GM12878 (cell line): Measurements from ENCODE around the gene FOXP1. TPM values are rescaled to one million over a fixed set of nuclear protein-coding genes. Genes with fewer than 3 reads are reported as not detected.

Experiments
- ATAC-seq: fragments of 200-7000 bp; cut with Tn5 transposase; 3 replicates; pipeline ENCODE4 v1.9.1; 2020; ENCODE audit warnings: mild to moderate bottlenecking, moderate library complexity
- BruUV-seq: library from RNA; stranded (reverse); fragments of 400-500 nt; replicated peaks from 2 replicates; lab custom pipeline; 2021; lab: Mats Ljungman, UMichigan
- CTCF ChIA-PET: fragments of 300-600 bp; sonication (Branson Sonifier 250); formaldehyde crosslinking; extraction: SDS; loops from one replicate; lab custom pipeline; 2021; ENCODE audit warnings: inconsistent platforms; lab: Yijun Ruan, JAX
- POLR2A ChIA-PET: fragments of 350-600 bp; formaldehyde crosslinking; extraction: SDS; loops from one replicate; lab custom pipeline; 2021; ENCODE audit warnings: inconsistent platforms; lab: Charles Lee
- RAD21 ChIA-PET: fragments of 300-600 bp; sonication (Branson Sonifier 250); formaldehyde crosslinking; loops from one replicate; lab custom pipeline; 2023; ENCODE audit warnings: antibody characterized with exemption; ENCODE audit not compliant: unreplicated experiment; lab: Charles Lee
- SMC1A ChIA-PET: fragments of 300-600 bp; sonication (Branson Sonifier 250); formaldehyde crosslinking; loops from one replicate; lab custom pipeline; 2023; ENCODE audit not compliant: unreplicated experiment, uncharacterized antibody; lab: Charles Lee
- DNase-seq: peaks from one replicate; pipeline ENCODE4 v3.0.0-alpha.2; 2011; ENCODE audit warnings: low read depth, low spot score
- FAIRE-seq: peaks from 3 replicates; lab custom pipeline; 2011; peaks lifted over from hg19 to GRCh38; lab: Jason Lieb, UNC
- H2AFZ ChIP-seq: 2 replicates; pipeline ENCODE4 v1.6.0; 2011; ENCODE audit warnings: low read depth, low read length, control low read depth; ENCODE audit not compliant: control insufficient read depth
- H3K27ac ChIP-seq: 2 replicates; pipeline ENCODE4 v1.5.1; 2011; ENCODE audit warnings: control low read depth; ENCODE audit not compliant: control insufficient read depth, insufficient read depth
- H3K27me3 ChIP-seq, 2 experiments: replicated peaks in 1 of 2; 2 replicates each; pipeline versions ENCODE4 v1.6.0 to v1.6.1; 2011; ENCODE audit warnings: low read length in 1 of 2; ENCODE audit not compliant: control insufficient read depth in 2 of 2, insufficient read depth in 2 of 2
- H3K36me3 ChIP-seq, 2 experiments: 2 replicates each; pipeline ENCODE4 v1.5.1; 2011; ENCODE audit warnings: low read length in 1 of 2; ENCODE audit not compliant: control insufficient read depth in 2 of 2, insufficient read depth in 2 of 2
- H3K4me1 ChIP-seq: 2 replicates; pipeline ENCODE4 v1.6.1; 2011; ENCODE audit warnings: mild to moderate bottlenecking, low read length, moderate library complexity, mixed read lengths; ENCODE audit not compliant: control insufficient read depth, insufficient read depth
- H3K4me2 ChIP-seq: 2 replicates; pipeline ENCODE4 v1.6.0; 2011; ENCODE audit warnings: control low read depth; ENCODE audit not compliant: control insufficient read depth, insufficient read depth
- H3K4me3 ChIP-seq: fragments of 200-600 bp; sonication (generic); 2 replicates; pipeline ENCODE4 v1.5.1; 2016
- H3K79me2 ChIP-seq: 2 replicates; pipeline ENCODE4 v1.6.0; 2011; ENCODE audit warnings: low read length; ENCODE audit not compliant: control insufficient read depth, insufficient read depth
- H3K9ac ChIP-seq: 2 replicates; pipeline ENCODE4 v1.8.0; 2011; ENCODE audit warnings: low read length, control low read depth, mixed read lengths; ENCODE audit not compliant: control insufficient read depth, insufficient read depth
- H3K9me3 ChIP-seq: replicated peaks from 3 replicates; pipeline ENCODE4 v1.5.1; 2011; ENCODE audit warnings: mild to moderate bottlenecking, low read length; ENCODE audit not compliant: control insufficient read depth, insufficient read depth
- H4K20me1 ChIP-seq: 2 replicates; pipeline ENCODE4 v1.6.0; 2011; ENCODE audit not compliant: control insufficient read depth, insufficient read depth
- BCLAF1 ChIP-seq: fragments of 450-650 bp; IDR thresholded peaks from 2 replicates; pipeline ENCODE4 v1.6.1; 2017; ENCODE audit warnings: antibody characterized with exemption, mild to moderate bottlenecking, moderate library complexity
- E2F4 ChIP-seq: IDR thresholded peaks from 2 replicates; pipeline ENCODE4 v1.6.1; 2012; ENCODE audit warnings: low read depth, low read length, improper control_type of control experiment
- ELK1 ChIP-seq: IDR thresholded peaks from 2 replicates; pipeline ENCODE4 v1.6.1; 2012; ENCODE audit warnings: low read depth, low read length, improper control_type of control experiment
- ETV6 ChIP-seq, 2 experiments: fragments of 450-650 bp in 1 of 2; IDR thresholded peaks in 1 of 2; conservative IDR thresholded peaks in 1 of 2; 2 replicates each; pipeline ENCODE4 v1.6.1; 2014; ENCODE audit warnings: antibody characterized with exemption in 1 of 2, borderline replicate concordance in 1 of 2, low read depth in 1 of 2, mild to moderate bottlenecking in 1 of 2, moderate library complexity in 1 of 2
- HCFC1 ChIP-seq: fragments of 150-350 bp; IDR thresholded peaks from 2 replicates; pipeline ENCODE4 v1.6.1; 2014; ENCODE audit warnings: low read length
- HSF1 ChIP-seq: fragments of 150-350 bp; IDR thresholded peaks from 2 replicates; pipeline ENCODE4 v1.6.1; 2014; ENCODE audit warnings: mild to moderate bottlenecking, low read depth, low read length
- WGBS: methylation state at CpG from one replicate; pipeline ENCODE4 v1.1.6; 2016; ENCODE audit warnings: low lambda C conversion rate; ENCODE audit not compliant: insufficient replicate concordance, insufficient coverage; ENCODE audit errors: missing lambda C conversion rate; 5-methylcytosine and 5-hydroxymethylcytosine counted together
- in situ Hi-C: fragments of 300-500 bp; cut with MboI; formaldehyde crosslinking; loops from 9 replicates; pipeline ENCODE4 v1.14.3; 2018; ENCODE audit warnings: mixed read lengths
- intact Hi-C: fragments of 100-400 bp; cut with micrococcal nuclease; formaldehyde crosslinking; loops from one replicate; pipeline ENCODE4 v1.14.2; 2022; ENCODE audit not compliant: unreplicated experiment
- polyA plus RNA-seq, 11 experiments: library from polyadenylated mRNA; depleted of rRNA in 4 of 11; unstranded in 6 of 11; stranded (reverse) in 5 of 11; fragments of >200 nt; fragmentation: Nextera tagmentation in 4 of 11; fragmentation: Illumina TruSeq in 1 of 11; extraction: Ambion mirVana in 4 of 11; extraction: Trizol in 1 of 11; gene quantifications; 1 replicate in 1 of 11; 2 replicates in 10 of 11; pipeline versions ENCODE4 v1.2.1 to v1.2.3, GENCODE V29; 2011 to 2016; ENCODE audit warnings: inconsistent platforms in 2 of 11, missing spikeins in 2 of 11, low read depth in 1 of 11
- total RNA-seq, 4 experiments: library from RNA; depleted of rRNA in 3 of 4; stranded (reverse); fragments of >200 nt in 3 of 4; fragmentation: Illumina TruSeq in 1 of 4; extraction: Trizol in 1 of 4; gene quantifications; 2 replicates each; pipeline versions ENCODE4 v1.2.1 to v1.2.3, GENCODE V29; 2013 to 2021

FOXP1 gene
- total and polyA plus RNA-seq, 10 of the 15 experiments (the other 5 are each of a cell fraction or from before 2014, with no cell fraction given) = 0.05 to 1.6 (median 0.20) TPM; not detected in 1

GRCh38 chr3:71078723-71079525 is 504.6 kb downstream of the FOXP1 start:
- CTCF ChIA-PET = no interaction called here
- in situ Hi-C loops = no loop called here
- Histone ChIP-seq H3K9me3 (peaks cover 2% of the 10 kb centered on the region; the same call in 1 of the 3 replicates), H3K36me3 (no peaks in the 10 kb centered on the region)
- POLR2A ChIA-PET = no interaction called here
- TF ChIP-seq ETV6 (conservative IDR thresholded peaks at IDR 0.05 in 1 of 2, IDR thresholded peaks at IDR 0.05 in 1 of 2; ENCODE audit: borderline replicate concordance in 1 of 2, low read depth in 1 of 2) (no peak), E2F4 (no peak), HCFC1 (no peak), BCLAF1 (no peak), ELK1 (no peak), HSF1 (no peak)
- TF ChIP-seq, all 136 proteins: peak for 0
- FAIRE-seq (no peak), DNase-seq (no peak), ATAC-seq (no peak)
- Histone ChIP-seq H3K4me1 (peaks cover 3% of the 10 kb centered on the region), H2AFZ (no peak overlapping the region), H3K4me3 (no peak overlapping the region), H3K4me2 (no peak overlapping the region), H3K27me3 (peaks cover 0 to 2% of the 10 kb centered on the region in 2 experiments; a peak in 2 of 4 replicates), H3K9ac (no peak overlapping the region), H4K20me1 (no peaks in the 10 kb centered on the region), H3K79me2 (no peaks in the 10 kb centered on the region), H3K27ac (no peak overlapping the region)
- BruUV-seq = no TSS peak
- SMC1A ChIA-PET = interaction anchor here (0.9 kb wide), 1 partner anchor 73 kb away, joined by 3 read pairs; no protein-coding TSS in a partner anchor
- intact Hi-C loops = no loop called here
- RAD21 ChIA-PET = no interaction called here
- WGBS = 27% methylated on average over 8 of the region's 8 CpGs
